ENCODE results near the gene NAALADL2.

NAALADL2 gene

DNA sequence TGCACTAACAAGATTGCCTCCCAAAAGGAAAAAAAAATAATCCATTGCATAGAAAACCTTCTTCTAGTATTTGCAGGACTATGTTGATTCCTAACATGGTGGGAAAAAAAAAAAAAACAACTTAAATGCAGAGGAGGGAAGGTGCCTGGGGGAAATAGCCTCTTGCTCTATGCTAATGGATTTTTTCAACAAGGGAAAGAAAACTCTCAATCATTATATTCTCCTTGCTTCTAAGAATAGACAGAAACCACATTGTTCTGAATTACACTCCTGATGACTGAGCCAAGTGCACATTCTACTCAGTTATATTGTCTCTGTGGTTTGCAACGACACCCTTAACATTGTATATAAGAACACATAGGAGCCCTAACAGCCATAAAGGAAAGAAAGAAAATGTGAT, 760.2 kb downstream of the NAALADL2 start:
- DNase-seq, result no peak

DNA sequence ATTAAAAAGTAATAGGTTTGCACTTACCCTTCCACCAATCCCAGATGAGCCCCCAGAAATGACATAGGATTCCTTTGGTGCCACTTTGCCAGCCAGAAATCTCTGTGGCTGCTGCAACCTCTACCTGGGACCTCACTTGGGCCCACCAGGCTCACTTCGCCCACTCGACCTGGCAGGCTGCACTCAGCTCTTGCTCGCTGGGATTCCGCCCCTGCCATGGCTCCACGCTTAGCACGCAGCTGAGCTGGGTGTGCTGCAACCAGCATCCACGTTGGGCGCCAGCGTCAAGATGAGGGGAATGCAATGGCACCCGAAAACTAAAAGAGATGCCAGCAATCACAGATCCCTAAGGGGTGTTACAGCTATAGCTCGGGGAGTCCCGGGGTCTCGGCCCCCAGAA, 761.0 kb downstream of the NAALADL2 start:
- DNase-seq, result no peak

GRCh38 chr3:175620532-175620931, 761.4 kb downstream of the NAALADL2 start:
- no peak for DNase-seq

GRCh38 chr3:175640958-175641357, 781.8 kb downstream of the NAALADL2 start:
- no peak for DNase-seq

GRCh38 chr3:175646865-175647264, 787.7 kb downstream of the NAALADL2 start:
- no peak for DNase-seq

- DNase-seq, result no peak
Measured at GRCh38 chr3:175648899-175649298, 789.8 kb downstream of the NAALADL2 start.

DNA sequence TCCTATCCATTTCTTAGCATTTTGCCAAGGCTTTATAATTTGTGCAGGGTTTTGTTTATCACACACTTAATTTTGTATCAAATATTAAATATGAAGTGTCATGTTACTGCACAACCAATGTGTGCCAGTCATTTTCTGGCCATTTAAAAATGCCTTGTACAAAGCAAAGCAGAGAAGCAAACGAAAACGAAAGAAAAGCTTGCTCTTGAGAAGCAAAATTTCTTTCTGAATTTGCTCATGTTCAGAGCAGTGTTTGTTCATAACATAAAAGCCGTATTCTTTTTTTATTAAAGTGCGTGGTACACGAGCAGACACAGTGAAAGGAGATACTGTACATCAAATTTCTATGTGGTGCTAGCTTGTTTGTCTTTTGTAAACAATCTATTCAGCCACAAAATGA, 792.6 kb downstream of the NAALADL2 start:
- DNase-seq, result no peak

- no peak for DNase-seq
Measured at GRCh38 chr3:175655351-175655750, 796.2 kb downstream of the NAALADL2 start.

DNA sequence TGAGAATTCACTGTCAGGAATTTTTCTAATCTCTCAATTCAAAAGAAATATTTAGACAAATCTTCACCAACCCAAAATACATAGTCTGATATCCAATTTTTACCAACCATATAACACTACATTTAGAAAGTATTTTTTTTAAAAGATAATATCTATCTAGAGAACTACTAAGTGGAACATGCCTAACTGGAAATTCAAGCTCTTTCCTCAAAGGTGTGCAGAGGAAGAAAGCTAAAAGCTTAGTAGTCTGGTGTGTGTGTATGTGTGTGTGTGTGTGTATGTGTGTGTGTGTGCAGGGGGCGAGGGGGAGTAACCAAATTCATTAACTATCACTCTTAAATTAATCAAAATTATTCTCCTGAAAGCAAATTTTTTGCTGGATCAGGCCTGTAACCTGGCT, 797.3 kb downstream of the NAALADL2 start:
- DNase-seq, result no peak

DNA sequence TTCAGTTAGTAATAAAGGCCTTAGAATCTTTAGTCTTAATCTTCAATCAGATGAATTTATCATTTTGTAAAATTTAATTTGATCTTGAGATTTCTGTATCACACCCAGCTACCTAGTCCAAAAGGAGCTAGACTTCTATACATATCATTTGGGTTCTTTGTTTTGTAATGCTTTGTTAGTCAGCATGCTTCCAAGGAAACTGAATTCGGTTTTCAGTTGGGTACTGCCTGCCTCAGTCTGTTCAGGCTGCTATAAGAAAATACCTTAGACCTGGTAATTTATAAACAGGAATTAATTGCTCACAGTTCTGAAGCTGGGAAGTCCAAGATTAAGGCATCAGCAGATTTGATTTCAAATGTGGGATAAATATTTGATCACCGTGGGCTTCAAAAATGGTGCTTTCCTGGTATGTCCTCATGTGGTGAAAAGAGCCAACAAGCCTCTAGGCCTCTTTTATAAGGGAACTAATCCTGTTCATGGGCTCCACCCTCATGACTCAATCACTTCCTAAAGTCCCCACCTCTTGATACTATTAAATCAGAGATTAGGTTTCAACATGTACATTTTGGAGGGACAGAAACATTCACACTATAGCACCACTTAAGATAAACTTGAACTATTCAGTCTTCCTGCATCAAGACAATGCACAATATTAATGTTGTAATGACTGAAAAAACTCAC, 800.7 kb downstream of the NAALADL2 start:
- DNase-seq, result no peak

- DNase-seq, result no peak
Measured at GRCh38 chr3:175662815-175663214, 803.7 kb downstream of the NAALADL2 start.

DNA sequence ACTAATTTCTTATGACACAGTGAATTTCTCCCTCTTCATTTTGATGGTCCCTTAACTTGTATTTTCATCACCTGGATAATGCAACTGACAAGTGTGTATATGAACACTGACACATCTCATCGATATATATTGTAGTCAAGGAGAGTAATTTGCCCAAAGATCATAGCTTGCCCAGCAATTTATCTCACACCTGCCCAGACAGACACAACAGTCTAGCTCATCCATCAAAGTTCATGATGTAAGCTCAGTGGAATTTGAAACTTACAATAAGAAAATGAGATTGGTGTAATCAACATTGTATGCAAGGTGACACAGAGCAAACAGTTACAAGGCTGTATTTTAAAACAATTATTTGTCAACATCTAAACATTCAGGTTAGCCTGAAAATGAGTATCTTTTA, 805.8 kb downstream of the NAALADL2 start:
- DNase-seq, result no peak

DNA sequence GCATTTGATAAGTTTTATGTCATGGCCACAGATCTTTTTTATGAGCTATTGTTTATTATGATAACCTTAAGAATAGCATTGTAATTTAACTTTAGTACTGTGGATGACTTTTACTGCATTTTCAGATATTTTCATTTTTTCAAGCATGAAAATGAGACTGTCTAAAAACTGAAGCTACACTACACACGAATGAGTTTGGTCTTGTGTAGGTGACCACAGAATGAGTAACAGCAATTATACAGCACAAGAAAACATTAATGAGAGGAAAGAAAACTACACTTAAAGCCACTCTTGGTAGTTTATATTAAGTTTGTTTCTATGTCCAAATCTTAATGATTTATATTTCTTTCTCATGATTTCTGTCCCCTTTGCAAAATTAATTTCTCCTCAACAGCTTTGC, 809.2 kb downstream of the NAALADL2 start:
- no peak for DNase-seq

- DNase-seq, result no peak
Measured at GRCh38 chr3:175670557-175670956, 811.4 kb downstream of the NAALADL2 start.

DNA sequence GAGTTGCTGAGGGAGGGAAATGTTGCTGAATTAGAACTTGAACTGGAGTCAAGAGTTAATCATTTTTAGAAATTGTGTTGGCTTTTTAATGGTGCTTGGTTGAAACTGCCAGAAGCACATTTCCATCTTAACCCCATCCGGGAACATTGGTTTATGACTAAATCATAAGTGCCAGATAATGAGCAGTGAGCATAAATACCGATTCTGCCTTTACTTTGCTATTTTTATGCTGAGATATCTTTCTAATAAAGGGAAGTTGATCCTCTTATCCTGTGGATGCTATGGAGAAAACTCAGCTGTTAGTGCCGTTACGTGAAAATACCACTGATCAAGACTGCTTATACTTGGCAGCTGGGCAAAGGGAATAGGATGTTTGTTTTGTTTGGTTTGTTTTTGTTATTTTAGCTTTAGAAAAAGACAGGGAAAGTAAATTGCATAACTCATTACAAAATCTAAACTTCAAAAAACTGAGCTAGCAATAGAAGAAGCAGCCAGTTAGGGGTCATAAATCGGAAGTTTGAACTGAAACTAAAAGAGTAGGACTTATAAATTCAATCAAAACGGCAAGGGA, 813.1 kb downstream of the NAALADL2 start:
- no peak for DNase-seq

DNA sequence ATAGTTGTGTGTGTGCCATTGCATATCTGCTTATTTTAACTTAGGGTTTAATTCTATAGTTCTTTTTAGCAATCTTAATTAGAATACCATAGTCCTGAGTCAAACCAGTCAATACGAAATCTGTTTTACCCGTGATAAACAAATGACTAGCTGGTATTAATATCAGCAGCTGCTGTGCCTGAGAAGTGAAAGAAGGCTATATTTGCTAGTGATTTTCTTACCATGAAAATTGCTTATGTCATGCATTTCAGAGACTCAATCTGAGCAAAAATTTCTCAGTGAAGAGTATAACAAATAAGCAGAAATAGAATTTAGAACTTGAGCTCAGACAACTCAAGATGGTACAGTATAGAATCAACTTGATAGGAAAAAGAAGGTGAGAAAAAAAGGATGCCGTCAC, 820.4 kb downstream of the NAALADL2 start:
- DNase-seq, result no peak

GRCh38 chr3:175692256-175692655, 833.1 kb downstream of the NAALADL2 start:
- DNase-seq, result no peak

DNA sequence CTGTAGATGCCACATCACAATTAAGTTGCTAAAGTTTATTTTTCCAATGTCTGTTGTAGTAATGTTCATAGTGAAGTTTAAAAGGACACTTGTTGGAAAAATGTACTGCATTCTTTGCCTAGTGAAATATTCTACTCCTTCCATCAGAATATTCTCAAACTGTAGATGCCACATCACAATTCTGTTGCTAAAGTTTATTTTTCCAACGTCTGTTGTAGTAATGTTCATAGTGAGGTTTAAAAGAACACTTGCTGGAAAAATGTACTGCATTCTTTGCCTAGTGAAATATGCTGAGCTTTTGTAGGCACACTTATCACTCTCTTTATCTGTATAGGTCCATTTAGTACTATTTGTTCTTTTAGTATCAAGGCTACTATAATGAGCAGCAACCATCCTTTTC, 836.1 kb downstream of the NAALADL2 start:
- DNase-seq, result no peak

DNA sequence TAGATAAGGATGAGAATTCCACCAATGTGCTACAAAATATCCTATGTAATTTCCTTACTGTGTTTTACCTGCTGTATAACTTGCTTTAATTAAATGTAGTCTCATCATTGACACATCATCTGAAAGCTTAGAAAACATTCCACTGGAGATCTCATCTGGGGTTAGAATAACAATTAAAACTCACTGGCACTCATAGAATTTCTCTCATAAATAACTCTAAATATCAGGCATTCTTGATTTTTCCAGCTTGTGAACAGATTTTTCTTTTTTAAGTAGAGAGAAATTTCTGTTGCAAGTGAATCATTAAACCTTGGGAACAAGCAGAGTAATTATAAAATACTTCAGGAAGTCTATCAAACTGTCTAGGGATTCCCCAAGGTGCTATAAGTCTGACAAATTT, 843.8 kb downstream of the NAALADL2 start:
- no peak for DNase-seq

GRCh38 chr3:175704366-175705055, 845.4 kb downstream of the NAALADL2 start:
- DNase-seq, result no peak

DNA sequence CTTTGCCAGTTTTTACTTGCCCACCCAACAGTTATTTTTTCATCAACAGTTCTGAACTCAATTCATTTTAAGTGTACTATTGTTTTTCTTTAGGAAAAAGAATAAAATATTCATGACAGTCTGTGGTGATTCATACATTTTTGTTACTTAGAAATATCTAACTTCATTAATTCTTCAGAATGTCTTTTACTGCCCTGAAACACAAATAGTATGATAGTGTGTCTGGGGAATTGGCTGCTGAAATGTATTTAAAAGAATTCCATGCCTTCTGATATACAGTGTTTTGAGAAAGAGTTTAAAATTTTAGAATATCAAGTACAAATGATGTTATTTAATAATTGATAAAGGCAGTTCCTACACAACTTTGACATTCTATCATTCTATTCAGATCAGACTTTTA, 854.1 kb downstream of the NAALADL2 start:
- DNase-seq, result no peak

DNA sequence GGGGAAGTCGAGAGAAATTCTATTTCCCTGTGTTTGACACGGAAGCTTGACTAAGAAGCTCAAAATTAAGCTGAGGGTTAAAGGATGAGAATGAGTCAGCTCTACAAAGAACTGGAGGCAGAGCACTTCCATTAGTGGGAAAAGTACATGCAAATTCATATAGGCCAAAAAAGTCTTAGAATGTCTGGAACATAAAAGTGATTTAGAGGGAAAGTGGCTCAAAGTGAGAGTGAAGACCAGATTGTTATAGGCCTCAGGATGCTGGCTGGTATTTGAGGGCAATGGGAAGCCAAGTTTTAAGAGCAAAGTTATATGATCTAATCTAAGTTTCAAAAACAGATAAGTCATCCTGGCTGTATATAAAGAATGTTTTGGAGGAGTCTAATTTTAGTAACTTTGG, 857.3 kb downstream of the NAALADL2 start:
- no peak for DNase-seq

GRCh38 chr3:175726228-175726627, 867.1 kb downstream of the NAALADL2 start:
- no peak for DNase-seq

- DNase-seq, result no peak
Measured at GRCh38 chr3:175728566-175728965, 869.4 kb downstream of the NAALADL2 start.

GRCh38 chr3:175729466-175729865, 870.3 kb downstream of the NAALADL2 start:
- no peak for DNase-seq
